ENCODE data around the gene PEX5L. TPM values are rescaled to one million over a fixed set of nuclear protein-coding genes. Genes with fewer than 3 reads are reported as not detected.

Gene PEX5L
- total RNA-seq, 1 experiment from 2014 or later, result 3.2 TPM

GRCh38 chr3:180036671-180037455 lies at the start of gene PEX5L (continued):
- TF ChIP-seq NR2C2 (CRISPR knock-in tag; IDR thresholded peaks at IDR 0.05) (no peak), JUN (CRISPR knock-in tag; IDR thresholded peaks at IDR 0.05) (peak; percentile 65; the same call in 1 of the 2 replicates), FOXK1 (CRISPR knock-in tag; IDR thresholded peaks at IDR 0.05) (peak; percentile 68; the same call in 1 of the 2 replicates), ZNF396 (CRISPR knock-in tag; IDR thresholded peaks at IDR 0.05; ENCODE audit: borderline replicate concordance) (peak; percentile 35; the same call in 1 of the 2 replicates), ZNF232 (CRISPR knock-in tag; IDR thresholded peaks at IDR 0.05) (0 out of 2 replicates have a peak, but pooled peaks have one; percentile 16), ZNF416 (CRISPR knock-in tag; IDR thresholded peaks at IDR 0.05) (no peak), NFYB (CRISPR knock-in tag; conservative IDR thresholded peaks at IDR 0.05; ENCODE audit: low read depth) (no peak), USF1 (CRISPR knock-in tag; IDR thresholded peaks at IDR 0.05) (no peak), NFE2L1 (CRISPR knock-in tag; IDR thresholded peaks at IDR 0.05) (no peak), TEAD4 (CRISPR knock-in tag; IDR thresholded peaks at IDR 0.05) (no peak), OVOL2 (CRISPR knock-in tag; IDR thresholded peaks at IDR 0.05; ENCODE audit: borderline replicate concordance) (no peak), PREB (CRISPR knock-in tag; IDR thresholded peaks at IDR 0.05; ENCODE audit: borderline replicate concordance) (no peak), STAT6 (CRISPR knock-in tag; conservative IDR thresholded peaks at IDR 0.05; ENCODE audit: low read depth) (no peak), GRHL2 (CRISPR knock-in tag; IDR thresholded peaks at IDR 0.05; ENCODE audit: insufficient replicate concordance, severe bottlenecking) (no peak), RORB (CRISPR knock-in tag; IDR thresholded peaks at IDR 0.05) (no peak), HMGXB4 (CRISPR knock-in tag; IDR thresholded peaks at IDR 0.05) (peak; percentile 69; the same call in 1 of the 2 replicates), SMAD4 (CRISPR knock-in tag; IDR thresholded peaks at IDR 0.05) (no peak), MXD4 (CRISPR knock-in tag; IDR thresholded peaks at IDR 0.05; ENCODE audit: borderline replicate concordance) (no peak), ESRRA (CRISPR knock-in tag; IDR thresholded peaks at IDR 0.05; ENCODE audit: borderline replicate concordance) (peak; percentile 43; the same call in 1 of the 2 replicates), IRF2 (CRISPR knock-in tag; IDR thresholded peaks at IDR 0.05; ENCODE audit: borderline replicate concordance, low read depth) (no peak)
- TF ChIP-seq, protein P1, sequence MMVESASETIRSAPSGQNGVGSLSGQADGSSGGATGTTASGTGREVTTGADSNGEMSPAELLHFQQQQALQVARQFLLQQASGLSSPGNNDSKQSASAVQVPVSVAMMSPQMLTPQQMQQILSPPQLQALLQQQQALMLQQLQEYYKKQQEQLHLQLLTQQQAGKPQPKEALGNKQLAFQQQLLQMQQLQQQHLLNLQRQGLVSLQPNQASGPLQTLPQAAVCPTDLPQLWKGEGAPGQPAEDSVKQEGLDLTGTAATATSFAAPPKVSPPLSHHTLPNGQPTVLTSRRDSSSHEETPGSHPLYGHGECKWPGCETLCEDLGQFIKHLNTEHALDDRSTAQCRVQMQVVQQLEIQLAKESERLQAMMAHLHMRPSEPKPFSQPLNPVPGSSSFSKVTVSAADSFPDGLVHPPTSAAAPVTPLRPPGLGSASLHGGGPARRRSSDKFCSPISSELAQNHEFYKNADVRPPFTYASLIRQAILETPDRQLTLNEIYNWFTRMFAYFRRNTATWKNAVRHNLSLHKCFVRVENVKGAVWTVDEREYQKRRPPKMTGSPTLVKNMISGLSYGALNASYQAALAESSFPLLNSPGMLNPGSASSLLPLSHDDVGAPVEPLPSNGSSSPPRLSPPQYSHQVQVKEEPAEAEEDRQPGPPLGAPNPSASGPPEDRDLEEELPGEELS (CRISPR knock-in tag; IDR thresholded peaks at IDR 0.05), result peak; percentile 71; the same call in 1 of the 2 replicates
- TF ChIP-seq, protein P2, sequence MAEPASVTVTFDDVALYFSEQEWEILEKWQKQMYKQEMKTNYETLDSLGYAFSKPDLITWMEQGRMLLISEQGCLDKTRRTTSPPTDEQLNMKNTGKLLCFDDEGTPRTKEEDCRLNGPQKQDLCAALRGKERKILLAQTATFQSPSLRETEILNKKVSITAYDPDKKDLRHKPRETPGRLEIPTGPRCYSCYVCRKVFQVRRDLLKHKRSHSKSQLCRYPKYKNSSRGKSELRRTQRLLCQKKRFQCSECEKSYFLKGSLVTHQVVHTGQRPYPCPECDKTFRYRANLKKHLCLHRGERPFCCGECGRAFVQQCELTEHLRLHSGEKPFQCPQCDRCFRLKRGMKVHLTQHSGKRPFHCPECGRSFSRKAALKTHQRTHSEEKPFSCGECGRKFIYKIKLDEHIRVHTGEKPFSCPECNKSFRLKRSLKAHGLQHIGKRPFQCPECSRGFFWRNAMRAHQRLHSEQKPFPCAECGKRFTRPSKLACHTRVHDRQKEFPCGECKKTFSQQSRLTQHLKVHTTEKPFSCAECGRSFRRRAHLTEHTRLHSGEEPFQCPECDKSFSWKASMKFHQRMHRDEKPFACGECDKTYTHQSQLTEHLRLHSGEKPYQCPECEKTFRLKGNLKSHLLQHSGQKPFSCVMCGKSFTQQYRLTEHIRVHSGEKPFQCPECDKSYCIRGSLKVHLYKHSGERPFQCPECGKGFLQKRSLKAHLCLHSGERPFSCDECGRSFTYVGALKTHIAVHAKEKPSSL (CRISPR knock-in tag; conservative IDR thresholded peaks at IDR 0.05), result no peak
- TF ChIP-seq, protein P3, sequence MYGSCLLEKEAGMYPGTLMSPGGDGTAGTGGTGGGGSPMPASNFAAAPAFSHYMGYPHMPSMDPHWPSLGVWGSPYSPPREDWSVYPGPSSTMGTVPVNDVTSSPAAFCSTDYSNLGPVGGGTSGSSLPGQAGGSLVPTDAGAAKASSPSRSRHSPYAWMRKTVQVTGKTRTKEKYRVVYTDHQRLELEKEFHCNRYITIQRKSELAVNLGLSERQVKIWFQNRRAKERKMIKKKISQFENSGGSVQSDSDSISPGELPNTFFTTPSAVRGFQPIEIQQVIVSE (CRISPR knock-in tag; IDR thresholded peaks at IDR 0.05; ENCODE audit: borderline replicate concordance), result no peak
- TF ChIP-seq, protein P4, sequence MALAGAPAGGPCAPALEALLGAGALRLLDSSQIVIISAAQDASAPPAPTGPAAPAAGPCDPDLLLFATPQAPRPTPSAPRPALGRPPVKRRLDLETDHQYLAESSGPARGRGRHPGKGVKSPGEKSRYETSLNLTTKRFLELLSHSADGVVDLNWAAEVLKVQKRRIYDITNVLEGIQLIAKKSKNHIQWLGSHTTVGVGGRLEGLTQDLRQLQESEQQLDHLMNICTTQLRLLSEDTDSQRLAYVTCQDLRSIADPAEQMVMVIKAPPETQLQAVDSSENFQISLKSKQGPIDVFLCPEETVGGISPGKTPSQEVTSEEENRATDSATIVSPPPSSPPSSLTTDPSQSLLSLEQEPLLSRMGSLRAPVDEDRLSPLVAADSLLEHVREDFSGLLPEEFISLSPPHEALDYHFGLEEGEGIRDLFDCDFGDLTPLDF (CRISPR knock-in tag; IDR thresholded peaks at IDR 0.05), result no peak

Data from WTC11 (cell line).